HL-60 (cell line): ENCODE measurements around the gene ALDH7A1.
"Not testable (repeated sequence)": the region's sequence is repeated elsewhere in the genome, so short reads cannot be mapped to it uniquely, and the experiment has no call there.

ENCODE experiments used
- CTCF ChIP-seq: IDR thresholded peaks from one replicate; pipeline ENCODE4 v1.5.1; 2011; ENCODE audit warnings: low read length, control low read depth, inconsistent platforms; ENCODE audit not compliant: insufficient read depth
- GABPA ChIP-seq: IDR thresholded peaks from 2 replicates; pipeline ENCODE4 v1.6.1; 2012; ENCODE audit warnings: low read depth
- POLR2AphosphoS5 ChIP-seq: IDR thresholded peaks from 2 replicates; pipeline ENCODE4 v1.6.1; 2012; ENCODE audit warnings: low read depth
- REST ChIP-seq: IDR thresholded peaks from 2 replicates; pipeline ENCODE4 v1.6.1; 2012; ENCODE audit warnings: low read depth; ENCODE audit not compliant: insufficient replicate concordance
- SPI1 ChIP-seq: IDR thresholded peaks from 2 replicates; pipeline ENCODE4 v1.6.1; 2012; ENCODE audit warnings: low read depth, mild to moderate bottlenecking, borderline replicate concordance

DNA sequence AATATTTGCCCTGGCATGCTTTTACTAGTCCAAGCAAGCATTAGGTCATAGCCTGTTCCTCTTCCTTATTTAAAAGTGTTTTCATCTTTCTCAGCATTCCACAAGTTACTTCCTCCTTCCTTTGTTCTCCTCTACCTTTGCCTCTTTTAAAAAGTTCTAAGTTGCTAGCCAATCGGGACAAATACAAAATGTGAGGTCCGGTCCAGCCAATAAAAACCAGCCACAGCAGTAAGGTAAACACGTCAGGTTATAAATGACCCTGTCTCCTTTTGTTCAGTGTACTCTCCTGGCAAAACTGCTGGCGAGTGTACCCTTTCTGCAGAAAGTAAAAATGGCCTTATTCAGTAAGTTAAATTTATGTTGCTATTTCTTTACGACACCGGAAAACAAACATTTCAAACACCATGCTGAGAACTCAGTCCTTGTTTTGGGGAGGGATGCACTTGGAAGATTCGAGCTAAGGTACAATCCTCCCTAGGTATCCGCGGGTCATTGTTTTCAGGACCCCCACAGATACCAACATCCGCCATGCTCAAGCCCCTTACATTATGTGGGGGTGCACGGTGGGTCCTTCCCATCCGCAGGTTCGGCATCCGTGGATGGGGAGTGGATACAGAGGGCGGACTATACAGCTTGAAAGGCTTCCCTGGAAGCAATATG is 5.1 kb upstream of the ALDH7A1 start:
- not testable (repeated sequence) for TF ChIP-seq GABPA, CTCF, REST, POLR2AphosphoS5, SPI1
